HepG2 (cell line): ENCODE measurements around the gene ASTN2. TPM values are rescaled to one million over a fixed set of nuclear protein-coding genes. Genes with fewer than 3 reads are reported as not detected.

ENCODE experiments used
- ATAC-seq: fragments of 200-7000 bp; cut with Tn5 transposase; 3 replicates; pipeline ENCODE4 v1.9.1; 2020; ENCODE audit warnings: mild to moderate bottlenecking, moderate library complexity
- BruUV-seq: library from RNA; stranded (reverse); fragments of 400-500 nt; replicated peaks from 2 replicates; lab custom pipeline; 2021; lab: Mats Ljungman, UMichigan
- CTCF ChIA-PET: fragments of 300-600 bp; formaldehyde crosslinking; extraction: SDS; loops from one replicate; lab custom pipeline; 2021; ENCODE audit warnings: low total read pairs, inconsistent platforms, low intra/inter-chr PET ratio; lab: Yijun Ruan, JAX
- POLR2A ChIA-PET: fragments of 350-600 bp; sonication (Branson Sonifier 250); formaldehyde crosslinking; loops from one replicate; lab custom pipeline; 2020; ENCODE audit warnings: antibody characterized with exemption, inconsistent platforms; lab: Yijun Ruan, JAX
- DNase-seq: peaks from one replicate; pipeline ENCODE4 v3.0.0-alpha.2; 2015; ENCODE audit warnings: low spot score
- FAIRE-seq: peaks from 3 replicates; lab custom pipeline; 2011; peaks lifted over from hg19 to GRCh38; lab: Jason Lieb, UNC
- H2AFZ ChIP-seq: one replicate; pipeline ENCODE4 v1.6.1; 2011; ENCODE audit warnings: low read length, inconsistent platforms
- H3K27ac ChIP-seq: fragments of 300-600 bp; 3 replicates; pipeline ENCODE4 v1.8.0; 2011; ENCODE audit warnings: mixed run types, mild to moderate bottlenecking, mixed read lengths, low read length, inconsistent platforms; ENCODE audit not compliant: insufficient read depth; ENCODE audit errors: extremely low read length
- H3K27me3 ChIP-seq, 2 experiments: fragments of 200-600 bp in 1 of 2; 2 replicates in 1 of 2; 3 replicates in 1 of 2; pipeline versions ENCODE4 v1.6.0 to v1.8.0; 2011; ENCODE audit warnings: low read length in 2 of 2, mild to moderate bottlenecking in 2 of 2, moderate library complexity in 2 of 2, inconsistent platforms in 1 of 2; ENCODE audit not compliant: insufficient read depth in 2 of 2, control insufficient read depth in 1 of 2
- H3K36me3 ChIP-seq, 2 experiments: fragments of 200-600 bp in 1 of 2; replicated peaks in 1 of 2; 2 replicates in 1 of 2; 3 replicates in 1 of 2; pipeline versions ENCODE4 v1.5.1 to v1.8.0; 2011; ENCODE audit warnings: low read length in 2 of 2, inconsistent platforms in 1 of 2; ENCODE audit not compliant: insufficient read depth in 2 of 2, control insufficient read depth in 1 of 2
- H3K4me1 ChIP-seq: 2 replicates; pipeline ENCODE4 v1.5.1; 2012; ENCODE audit warnings: low read length, inconsistent platforms; ENCODE audit not compliant: insufficient read depth
- H3K4me2 ChIP-seq: 2 replicates; pipeline ENCODE4 v1.6.0; 2011; ENCODE audit warnings: low read depth, low read length, inconsistent platforms
- H3K4me3 ChIP-seq, 3 experiments: fragments of 200-600 bp in 1 of 3; sonication (generic), shearing (Covaris generic) in 1 of 3; replicated peaks in 1 of 3; 2 replicates each; pipeline ENCODE4 v1.5.1; 2011 to 2016; ENCODE audit warnings: low read length in 3 of 3, inconsistent platforms in 2 of 3, low read depth in 2 of 3, mild to moderate bottlenecking in 2 of 3, control low read depth in 1 of 3, mixed read lengths in 1 of 3; ENCODE audit not compliant: insufficient read depth in 1 of 3
- H3K79me2 ChIP-seq: one replicate; pipeline ENCODE4 v1.6.1; 2011; ENCODE audit warnings: low read length, inconsistent platforms; ENCODE audit not compliant: insufficient read depth
- H3K9ac ChIP-seq: 2 replicates; pipeline ENCODE4 v1.6.0; 2011; ENCODE audit warnings: mild to moderate bottlenecking, low read depth, low read length, inconsistent platforms; ENCODE audit not compliant: insufficient read depth
- H3K9me3 ChIP-seq: 2 replicates; pipeline ENCODE4 v1.5.1; 2012; ENCODE audit warnings: mild to moderate bottlenecking, low read length
- H4K20me1 ChIP-seq: 2 replicates; pipeline ENCODE4 v1.6.0; 2011; ENCODE audit warnings: inconsistent platforms, mild to moderate bottlenecking, low read length, moderate library complexity; ENCODE audit not compliant: insufficient read depth
- ATF3 ChIP-seq: sonication (generic); formaldehyde crosslinking; IDR thresholded peaks from 2 replicates; pipeline ENCODE4 v1.4.0; 2020; ENCODE audit warnings: missing genetic modification reagents
- ETV6 ChIP-seq: sonication (generic); formaldehyde crosslinking; conservative IDR thresholded peaks from 2 replicates; pipeline ENCODE4 v1.4.0; 2020; ENCODE audit warnings: missing genetic modification reagents
- KAT2B ChIP-seq: fragments of 150-350 bp; IDR thresholded peaks from 2 replicates; pipeline ENCODE4 v1.6.1; 2014; ENCODE audit warnings: low read depth, low read length, borderline replicate concordance
- ZBTB44 ChIP-seq: sonication (generic); formaldehyde crosslinking; IDR thresholded peaks from 2 replicates; pipeline ENCODE4 v1.4.0; 2020; ENCODE audit warnings: missing genetic modification reagents
- ZNF530 ChIP-seq: sonication (generic); formaldehyde crosslinking; IDR thresholded peaks from 2 replicates; pipeline ENCODE4 v1.5.0; 2020; ENCODE audit warnings: low read depth, mild to moderate bottlenecking, missing genetic modification reagents
- ZNF644 ChIP-seq: IDR thresholded peaks from 2 replicates; pipeline ENCODE4 v1.6.1; 2016; ENCODE audit warnings: low read depth
- ZNF7 ChIP-seq: IDR thresholded peaks from 2 replicates; pipeline ENCODE4 v1.6.1; 2016; ENCODE audit warnings: missing biosample characterization, missing genetic modification reagents
- WGBS: methylation state at CpG from one replicate; pipeline ENCODE4 v1.1.6; 2017; ENCODE audit warnings: low lambda C conversion rate; 5-methylcytosine and 5-hydroxymethylcytosine counted together
- in situ Hi-C: cut with HindIII; loops from 2 replicates; pipeline ENCODE4 v1.10.0; 2017; ENCODE audit warnings: low pct_unique_long_range_greater_than_20kb; ENCODE audit not compliant: extremely low pct_ligation_motif_present
- intact Hi-C: fragments of 100-400 bp; cut with micrococcal nuclease; formaldehyde crosslinking; loops from one replicate; pipeline ENCODE4 v1.10.0; 2022; ENCODE audit not compliant: unreplicated experiment
- polyA plus RNA-seq, 8 experiments: library from polyadenylated mRNA; depleted of rRNA in 3 of 8; stranded (reverse) in 7 of 8; unstranded in 1 of 8; fragments of >200 nt; fragmentation: Illumina TruSeq in 4 of 8; extraction: Trizol in 4 of 8; gene quantifications; 2 replicates each; pipeline versions ENCODE4 v1.2.1 to v1.2.3, GENCODE V29; 2011 to 2016; ENCODE audit warnings: low read depth in 4 of 8, missing spikeins in 1 of 8, mixed read lengths in 1 of 8; ENCODE audit not compliant: insufficient read depth in 1 of 8
- total RNA-seq, 5 experiments: library from RNA; depleted of rRNA; stranded (reverse); fragments of >200 nt; fragmentation: Illumina TruSeq; extraction: Trizol; gene quantifications; 2 replicates each; pipeline ENCODE4 v1.2.3, GENCODE V29; 2016; ENCODE audit warnings: low read depth in 1 of 5
- TF ChIP-seq, protein P1 (sequence below): conservative IDR thresholded peaks from 2 replicates; pipeline ENCODE4 v1.6.1; 2018; ENCODE audit warnings: missing genetic modification reagents
- TF ChIP-seq, protein P2 (sequence below): sonication (generic); formaldehyde crosslinking; IDR thresholded peaks from 2 replicates; pipeline ENCODE4 v1.5.0; 2020; ENCODE audit warnings: mild to moderate bottlenecking, missing genetic modification reagents

Gene ASTN2
- total and polyA plus RNA-seq, 2 of the 13 experiments (the other 11 are each of a cell fraction or from before 2014, with no cell fraction given), result 5.2 to 13.5 TPM

- TF ChIP-seq, protein P1, sequence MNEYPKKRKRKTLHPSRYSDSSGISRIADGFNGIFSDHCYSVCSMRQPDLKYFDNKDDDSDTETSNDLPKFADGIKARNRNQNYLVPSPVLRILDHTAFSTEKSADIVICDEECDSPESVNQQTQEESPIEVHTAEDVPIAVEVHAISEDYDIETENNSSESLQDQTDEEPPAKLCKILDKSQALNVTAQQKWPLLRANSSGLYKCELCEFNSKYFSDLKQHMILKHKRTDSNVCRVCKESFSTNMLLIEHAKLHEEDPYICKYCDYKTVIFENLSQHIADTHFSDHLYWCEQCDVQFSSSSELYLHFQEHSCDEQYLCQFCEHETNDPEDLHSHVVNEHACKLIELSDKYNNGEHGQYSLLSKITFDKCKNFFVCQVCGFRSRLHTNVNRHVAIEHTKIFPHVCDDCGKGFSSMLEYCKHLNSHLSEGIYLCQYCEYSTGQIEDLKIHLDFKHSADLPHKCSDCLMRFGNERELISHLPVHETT (CRISPR knock-in tag), result no peak
- TF ChIP-seq, all 625 proteins: peak for 0
Measured at GRCh38 chr9:117354244-117354847, 60.5 kb downstream of the ASTN2 start (continued).

- no peak for FAIRE-seq
- Histone ChIP-seq H3K79me2 (no peaks in the 10 kb centered on the region), H3K4me1 (no peaks in the 10 kb centered on the region), H3K4me2 (no peak overlapping the region), H3K27me3 (no peaks in the 10 kb centered on the region), H3K9me3 (no peaks in the 10 kb centered on the region), H4K20me1 (no peaks in the 10 kb centered on the region), H2AFZ (no peak overlapping the region), H3K36me3 (no peaks in the 10 kb centered on the region), H3K9ac (no peak overlapping the region), H3K27ac (no peak overlapping the region), H3K4me3 (no peak overlapping the region)
- in situ Hi-C loops (no loop called here), intact Hi-C loops (no loop called here)
- BruUV-seq, result no TSS peak
- POLR2A ChIA-PET, result no interaction called here
- WGBS, result 0% methylated on average over 4 of the region's 4 CpGs
- DNase-seq, result no peak
- CTCF ChIA-PET, result no interaction called here
- no peak for ATAC-seq
- no peak for TF ChIP-seq ZBTB44 (CRISPR knock-in tag)
- no peak for TF ChIP-seq ETV6
- no peak for TF ChIP-seq KAT2B
- no peak for TF ChIP-seq ZNF530 (CRISPR knock-in tag)
- no peak for TF ChIP-seq ZNF644 (CRISPR knock-in tag)
- TF ChIP-seq ATF3 (CRISPR knock-in tag), result no peak
- TF ChIP-seq, protein P2, sequence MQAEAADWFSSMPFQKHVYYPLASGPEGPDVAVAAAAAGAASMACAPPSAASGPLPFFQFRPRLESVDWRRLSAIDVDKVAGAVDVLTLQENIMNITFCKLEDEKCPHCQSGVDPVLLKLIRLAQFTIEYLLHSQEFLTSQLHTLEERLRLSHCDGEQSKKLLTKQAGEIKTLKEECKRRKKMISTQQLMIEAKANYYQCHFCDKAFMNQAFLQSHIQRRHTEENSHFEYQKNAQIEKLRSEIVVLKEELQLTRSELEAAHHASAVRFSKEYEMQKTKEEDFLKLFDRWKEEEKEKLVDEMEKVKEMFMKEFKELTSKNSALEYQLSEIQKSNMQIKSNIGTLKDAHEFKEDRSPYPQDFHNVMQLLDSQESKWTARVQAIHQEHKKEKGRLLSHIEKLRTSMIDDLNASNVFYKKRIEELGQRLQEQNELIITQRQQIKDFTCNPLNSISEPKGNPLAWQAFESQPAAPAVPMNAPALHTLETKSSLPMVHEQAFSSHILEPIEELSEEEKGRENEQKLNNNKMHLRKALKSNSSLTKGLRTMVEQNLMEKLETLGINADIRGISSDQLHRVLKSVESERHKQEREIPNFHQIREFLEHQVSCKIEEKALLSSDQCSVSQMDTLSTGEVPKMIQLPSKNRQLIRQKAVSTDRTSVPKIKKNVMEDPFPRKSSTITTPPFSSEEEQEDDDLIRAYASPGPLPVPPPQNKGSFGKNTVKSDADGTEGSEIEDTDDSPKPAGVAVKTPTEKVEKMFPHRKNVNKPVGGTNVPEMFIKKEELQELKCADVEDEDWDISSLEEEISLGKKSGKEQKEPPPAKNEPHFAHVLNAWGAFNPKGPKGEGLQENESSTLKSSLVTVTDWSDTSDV, result no peak
- no peak for TF ChIP-seq ZNF7 (CRISPR knock-in tag)
Measured at GRCh38 chr9:117344892-117345660, 69.8 kb downstream of the ASTN2 start.
